ENCODE data around the gene ZNF618. TPM values are rescaled to one million over a fixed set of nuclear protein-coding genes. Genes with fewer than 3 reads are reported as not detected.

Gene ZNF618
- total RNA-seq, 1 experiment from 2014 or later, result 4.2 TPM

- H3K79me2 ChIP-seq (ENCODE audit: low read length), result no peaks in the 10 kb centered on the region
- DNase-seq (peak; percentile 42), ATAC-seq (peak; percentile 62)
- intact Hi-C loops (cut with micrococcal nuclease), result no loop called here
- TF ChIP-seq EZH2 (IDR thresholded peaks at IDR 0.05; ENCODE audit: low read length, unreplicated experiment) (no peak), CTCF (conservative IDR thresholded peaks at IDR 0.05; ENCODE audit: low read depth, low read length) (no peak), EZH2phosphoT487 (IDR thresholded peaks at IDR 0.05; ENCODE audit: borderline replicate concordance, low read length) (no peak)
- H3K9me3 ChIP-seq (ENCODE audit: low read length), result no peaks in the 10 kb centered on the region
- H3F3A ChIP-seq (ENCODE audit: low read length, unreplicated experiment), result no peaks in the 10 kb centered on the region
- no peaks in the 10 kb centered on the region for H3K36me3 ChIP-seq (ENCODE audit: low read depth, low read length)
- H4K20me1 ChIP-seq (ENCODE audit: low read length), result no peaks in the 10 kb centered on the region
- ChIA-PET CTCF (no interaction called here), POLR2A (ENCODE audit: unreplicated experiment) (no interaction called here)
- no peaks in the 10 kb centered on the region for H3K9me2 ChIP-seq (replicated peaks; ENCODE audit: low read length)
- no peak overlapping the region; the same call in 1 of the 2 replicates for H2AFZ ChIP-seq (ENCODE audit: low read length)
- no peak overlapping the region for H3K27ac ChIP-seq (ENCODE audit: low read length)
- H3K4me2 ChIP-seq (ENCODE audit: low read length), result peak overlapping the region; percentile 49; the same call in 1 of the 2 replicates
- no peak overlapping the region for H3K9ac ChIP-seq (ENCODE audit: low read length)
- H3K27me3 ChIP-seq (ENCODE audit: low read length), result no peaks in the 10 kb centered on the region
- H3K4me3 ChIP-seq (ENCODE audit: low read length), result no peak overlapping the region
- H3K4me1 ChIP-seq (ENCODE audit: insufficient read depth, low read length), result peaks cover 11% of the 10 kb centered on the region
- BruUV-seq (replicated peaks), result no TSS peak
These were observed 204.8 kb downstream of the ZNF618 start for GRCh38 chr9:114080773-114081440.

DNA sequence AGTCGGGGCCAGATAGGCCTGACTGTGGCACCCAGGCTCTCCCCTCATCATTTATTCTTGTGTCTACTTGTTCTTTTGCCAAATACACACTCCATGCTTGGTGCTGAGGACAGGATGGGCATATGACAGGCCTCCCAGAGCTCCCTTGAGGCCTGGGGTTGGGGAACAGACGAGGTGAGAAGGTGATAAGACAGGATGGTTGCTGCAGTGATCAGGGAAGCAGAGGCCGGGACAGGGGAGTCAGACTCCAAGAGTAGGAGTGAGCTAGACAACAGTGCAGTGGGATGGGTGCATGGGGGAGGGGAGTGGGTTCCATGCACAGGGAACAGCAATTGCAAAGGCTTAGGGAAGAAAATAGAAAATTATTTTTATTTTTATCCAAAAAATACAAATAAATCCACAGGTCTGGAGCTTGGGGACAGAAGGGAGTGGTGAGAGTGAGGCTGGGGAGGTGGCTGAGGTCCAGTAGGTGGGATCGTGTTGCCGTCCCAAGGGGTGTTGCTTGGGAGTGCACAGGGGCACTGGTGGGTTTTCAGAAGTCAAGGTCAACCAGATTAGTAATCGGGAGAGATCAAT, 205.4 kb downstream of the ZNF618 start:
- no peaks in the 10 kb centered on the region for H3K79me2 ChIP-seq (ENCODE audit: low read length)
- no peak overlapping the region for H3K4me2 ChIP-seq (ENCODE audit: low read length)
- no peaks in the 10 kb centered on the region for H4K20me1 ChIP-seq (ENCODE audit: low read length)
- no peaks in the 10 kb centered on the region for H3K9me2 ChIP-seq (replicated peaks; ENCODE audit: low read length)
- no peak overlapping the region for H3K9ac ChIP-seq (ENCODE audit: low read length)
- H3K36me3 ChIP-seq (ENCODE audit: low read depth, low read length), result no peaks in the 10 kb centered on the region
- ChIA-PET CTCF (no interaction called here), POLR2A (ENCODE audit: unreplicated experiment) (no interaction called here)
- ATAC-seq (no peak), DNase-seq (no peak)
- peaks cover 11% of the 10 kb centered on the region for H3K4me1 ChIP-seq (ENCODE audit: insufficient read depth, low read length)
- BruUV-seq (replicated peaks), result no TSS peak
- H3K4me3 ChIP-seq (ENCODE audit: low read length), result no peak overlapping the region
- TF ChIP-seq EZH2 (IDR thresholded peaks at IDR 0.05; ENCODE audit: low read length, unreplicated experiment) (no peak), CTCF (conservative IDR thresholded peaks at IDR 0.05; ENCODE audit: low read depth, low read length) (no peak), EZH2phosphoT487 (IDR thresholded peaks at IDR 0.05; ENCODE audit: borderline replicate concordance, low read length) (no peak)
- no peaks in the 10 kb centered on the region for H3K9me3 ChIP-seq (ENCODE audit: low read length)
- no peak overlapping the region for H2AFZ ChIP-seq (ENCODE audit: low read length)
- H3K27ac ChIP-seq (ENCODE audit: low read length), result no peak overlapping the region
- intact Hi-C loops (cut with micrococcal nuclease), result loop anchor here (1.0 to 2.0 kb wide), 2 partner anchors 27 to 74 kb away; partner anchors contain the start of gene COL27A1
- H3F3A ChIP-seq (ENCODE audit: low read length, unreplicated experiment), result no peaks in the 10 kb centered on the region
- no peaks in the 10 kb centered on the region for H3K27me3 ChIP-seq (ENCODE audit: low read length)

Measured in PC-3 (cell line).